Panc1 (cell line): ENCODE results near the gene NLRC5.

ENCODE experiments used
- POLR2AphosphoS5 ChIP-seq: IDR thresholded peaks from 2 replicates; pipeline ENCODE4 v1.6.1; 2012; ENCODE audit warnings: mild to moderate bottlenecking, low read depth, low read length, moderate library complexity
- TF ChIP-seq, protein P1 (sequence below): fragments of 450-650 bp; IDR thresholded peaks from 2 replicates; pipeline ENCODE4 v1.5.1; 2017; ENCODE audit warnings: mild to moderate bottlenecking

- TF ChIP-seq, protein P1, sequence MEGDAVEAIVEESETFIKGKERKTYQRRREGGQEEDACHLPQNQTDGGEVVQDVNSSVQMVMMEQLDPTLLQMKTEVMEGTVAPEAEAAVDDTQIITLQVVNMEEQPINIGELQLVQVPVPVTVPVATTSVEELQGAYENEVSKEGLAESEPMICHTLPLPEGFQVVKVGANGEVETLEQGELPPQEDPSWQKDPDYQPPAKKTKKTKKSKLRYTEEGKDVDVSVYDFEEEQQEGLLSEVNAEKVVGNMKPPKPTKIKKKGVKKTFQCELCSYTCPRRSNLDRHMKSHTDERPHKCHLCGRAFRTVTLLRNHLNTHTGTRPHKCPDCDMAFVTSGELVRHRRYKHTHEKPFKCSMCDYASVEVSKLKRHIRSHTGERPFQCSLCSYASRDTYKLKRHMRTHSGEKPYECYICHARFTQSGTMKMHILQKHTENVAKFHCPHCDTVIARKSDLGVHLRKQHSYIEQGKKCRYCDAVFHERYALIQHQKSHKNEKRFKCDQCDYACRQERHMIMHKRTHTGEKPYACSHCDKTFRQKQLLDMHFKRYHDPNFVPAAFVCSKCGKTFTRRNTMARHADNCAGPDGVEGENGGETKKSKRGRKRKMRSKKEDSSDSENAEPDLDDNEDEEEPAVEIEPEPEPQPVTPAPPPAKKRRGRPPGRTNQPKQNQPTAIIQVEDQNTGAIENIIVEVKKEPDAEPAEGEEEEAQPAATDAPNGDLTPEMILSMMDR: no peak
- no peak for TF ChIP-seq POLR2AphosphoS5
Measured at GRCh38 chr16:57106767-57107166, 117.4 kb downstream of the NLRC5 start.
